ENCODE data around the gene ACSS2.
A peak's percentile ranks its signal among the peaks of the same experiment; 100 is the strongest.
"Not testable (repeated sequence)": the region's sequence is repeated elsewhere in the genome, so short reads cannot be mapped to it uniquely, and the experiment has no call there.

The ACSS2 gene

GRCh38 chr20:34873583-34874093, 2.8 kb upstream of the ACSS2 start:
- no peak for DNase-seq (ENCODE audit: low read depth)

- DNase-seq (ENCODE audit: low read depth): peak; percentile 75
Observed at GRCh38 chr20:34874094-34874654, 2.2 kb upstream of the ACSS2 start.

- peak; percentile 94 for DNase-seq (ENCODE audit: low read depth)
Observed at GRCh38 chr20:34875642-34876405, 588 bp upstream of the ACSS2 start.

GRCh38 chr20:34880215-34880850, 3.9 kb downstream of the ACSS2 start:
- DNase-seq (ENCODE audit: low read depth): no peak

- not testable (repeated sequence) for DNase-seq (ENCODE audit: low read depth)
Observed at GRCh38 chr20:34880971-34881370, 4.6 kb downstream of the ACSS2 start.

GRCh38 chr20:34881689-34882088, 5.3 kb downstream of the ACSS2 start:
- DNase-seq (ENCODE audit: low read depth): no peak

GRCh38 chr20:34883087-34883688, 6.8 kb downstream of the ACSS2 start:
- DNase-seq (ENCODE audit: low read depth): no peak

- no peak for DNase-seq (ENCODE audit: low read depth)
Observed at GRCh38 chr20:34883809-34884208, 7.4 kb downstream of the ACSS2 start.

GRCh38 chr20:34884260-34884659, 7.8 kb downstream of the ACSS2 start:
- no peak for DNase-seq (ENCODE audit: low read depth)

GRCh38 chr20:34886122-34886521, 9.7 kb downstream of the ACSS2 start:
- DNase-seq (ENCODE audit: low read depth): no peak

GRCh38 chr20:34887023-34887422, 10.6 kb downstream of the ACSS2 start:
- DNase-seq (ENCODE audit: low read depth): no peak

- DNase-seq (ENCODE audit: low read depth): no peak
Observed at GRCh38 chr20:34888468-34888867, 12.1 kb downstream of the ACSS2 start.

GRCh38 chr20:34891166-34892062, 15.0 kb downstream of the ACSS2 start:
- DNase-seq (ENCODE audit: low read depth): peak; percentile 50

- DNase-seq (ENCODE audit: low read depth): no peak
Observed at GRCh38 chr20:34892671-34893070, 16.3 kb downstream of the ACSS2 start.

- DNase-seq (ENCODE audit: low read depth): no peak
Observed at GRCh38 chr20:34894723-34895122, 18.3 kb downstream of the ACSS2 start.

- no peak for DNase-seq (ENCODE audit: low read depth)
Observed at GRCh38 chr20:34895465-34895864, 19.1 kb downstream of the ACSS2 start.

GRCh38 chr20:34896086-34896621, 19.7 kb downstream of the ACSS2 start:
- no peak for DNase-seq (ENCODE audit: low read depth)

GRCh38 chr20:34898129-34898528, 21.7 kb downstream of the ACSS2 start:
- DNase-seq (ENCODE audit: low read depth): not testable (repeated sequence)

- DNase-seq (ENCODE audit: low read depth): not testable (repeated sequence)
Observed at GRCh38 chr20:34898731-34899130, 22.3 kb downstream of the ACSS2 start.

GRCh38 chr20:34904202-34904621, 27.8 kb downstream of the ACSS2 start:
- DNase-seq (ENCODE audit: low read depth): no peak

Data from GM04504 (cell line).